ENCODE measurements around the gene CACTIN.

Gene CACTIN

DNA sequence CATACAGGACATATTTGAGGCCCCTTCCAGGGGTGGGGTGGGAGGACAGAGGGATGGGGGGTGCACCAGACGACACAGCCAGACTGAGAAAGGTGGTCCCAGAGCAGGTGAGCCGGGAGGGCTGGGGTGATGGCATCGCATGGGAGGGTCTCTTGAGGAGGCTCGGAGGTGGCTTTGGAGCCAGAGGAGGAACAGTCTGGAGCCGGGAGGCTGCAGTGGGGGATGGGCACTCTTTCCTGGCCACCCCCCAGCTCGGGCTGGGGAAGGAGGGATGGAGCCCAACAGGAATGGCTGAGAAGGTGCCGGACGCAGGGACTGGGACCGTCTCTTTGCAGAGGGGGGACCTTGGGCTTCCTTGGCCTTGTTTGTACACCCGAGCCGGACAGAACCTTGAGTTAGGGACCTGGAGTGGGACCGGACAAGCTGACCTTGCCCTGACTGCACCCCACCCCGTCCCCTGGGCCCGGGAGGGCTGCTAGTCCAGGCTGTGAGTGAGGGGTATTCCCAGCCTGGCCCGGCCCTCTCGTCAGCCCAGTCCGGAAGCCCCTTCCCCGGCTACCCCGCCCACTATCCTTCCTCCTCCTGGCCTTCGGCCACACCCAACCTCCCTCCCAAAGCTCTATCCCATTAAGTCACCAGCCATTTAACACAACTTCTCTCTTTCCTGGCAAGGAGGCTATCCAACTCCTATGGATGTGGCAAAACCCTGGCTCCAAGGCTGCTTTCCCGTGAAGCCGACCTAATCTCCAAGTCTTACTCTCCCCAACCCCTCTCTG lies 19.1 kb downstream of the CACTIN start:
- H3K27me3 Mint-ChIP-seq (ENCODE audit: low read depth, poor library complexity), result peaks cover 7% of the 10 kb centered on the region
- H3K4me3 Mint-ChIP-seq, result peak overlapping the region; percentile 70
- peaks cover 24% of the 10 kb centered on the region for H3K4me1 Mint-ChIP-seq
- no peaks in the 10 kb centered on the region for H3K9me3 Mint-ChIP-seq
- peaks cover 11% of the 10 kb centered on the region for H3K36me3 Mint-ChIP-seq (ENCODE audit: low read depth)
- TF ChIP-seq, protein P1, sequence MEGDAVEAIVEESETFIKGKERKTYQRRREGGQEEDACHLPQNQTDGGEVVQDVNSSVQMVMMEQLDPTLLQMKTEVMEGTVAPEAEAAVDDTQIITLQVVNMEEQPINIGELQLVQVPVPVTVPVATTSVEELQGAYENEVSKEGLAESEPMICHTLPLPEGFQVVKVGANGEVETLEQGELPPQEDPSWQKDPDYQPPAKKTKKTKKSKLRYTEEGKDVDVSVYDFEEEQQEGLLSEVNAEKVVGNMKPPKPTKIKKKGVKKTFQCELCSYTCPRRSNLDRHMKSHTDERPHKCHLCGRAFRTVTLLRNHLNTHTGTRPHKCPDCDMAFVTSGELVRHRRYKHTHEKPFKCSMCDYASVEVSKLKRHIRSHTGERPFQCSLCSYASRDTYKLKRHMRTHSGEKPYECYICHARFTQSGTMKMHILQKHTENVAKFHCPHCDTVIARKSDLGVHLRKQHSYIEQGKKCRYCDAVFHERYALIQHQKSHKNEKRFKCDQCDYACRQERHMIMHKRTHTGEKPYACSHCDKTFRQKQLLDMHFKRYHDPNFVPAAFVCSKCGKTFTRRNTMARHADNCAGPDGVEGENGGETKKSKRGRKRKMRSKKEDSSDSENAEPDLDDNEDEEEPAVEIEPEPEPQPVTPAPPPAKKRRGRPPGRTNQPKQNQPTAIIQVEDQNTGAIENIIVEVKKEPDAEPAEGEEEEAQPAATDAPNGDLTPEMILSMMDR (IDR thresholded peaks at IDR 0.05), result no peak
- H3K27ac Mint-ChIP-seq, result no peak overlapping the region
- no peak for DNase-seq

DNA sequence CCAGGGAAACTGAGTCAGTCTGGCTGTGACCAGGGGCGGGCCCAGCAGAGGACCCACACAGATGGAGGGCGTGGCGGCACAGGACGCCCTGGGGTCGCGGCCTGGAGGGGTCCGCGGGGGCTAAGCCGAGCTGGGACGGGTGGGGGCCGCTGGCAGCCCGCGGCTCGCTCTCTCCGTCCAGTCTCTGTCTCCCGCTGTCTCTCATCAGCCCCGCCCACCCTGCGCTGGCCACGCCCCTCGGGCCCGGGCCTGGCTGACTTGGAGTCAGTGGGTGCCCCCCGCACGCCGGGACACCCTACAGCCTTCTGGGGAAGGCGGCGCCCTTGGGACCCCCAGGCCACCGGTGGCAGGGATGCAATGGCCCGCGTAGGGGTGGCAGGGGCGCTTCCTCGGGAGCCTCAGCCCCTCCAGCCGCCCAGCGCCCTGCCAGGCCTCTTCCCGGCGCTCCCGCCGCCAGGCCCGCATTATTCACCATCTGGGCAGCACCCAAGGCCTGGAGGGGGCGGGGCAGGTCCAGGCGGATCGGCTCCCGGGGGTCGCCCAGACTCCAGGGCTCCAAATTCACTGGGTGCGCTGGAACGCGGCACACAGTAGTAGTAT lies 19.8 kb downstream of the CACTIN start, which contains the start of gene TBXA2R:
TSS of gene TBXA2R (minus strand) at position 186 of the 600 bp plus-strand sequence. CDS start 6,241 bp downstream, outside the sequence.
- H3K4me3 Mint-ChIP-seq, result peak within 1 kb of the TSS; percentile 70
- no peak within 1 kb of the TSS for H3K27ac Mint-ChIP-seq
- peak; percentile 85 for DNase-seq

DNA sequence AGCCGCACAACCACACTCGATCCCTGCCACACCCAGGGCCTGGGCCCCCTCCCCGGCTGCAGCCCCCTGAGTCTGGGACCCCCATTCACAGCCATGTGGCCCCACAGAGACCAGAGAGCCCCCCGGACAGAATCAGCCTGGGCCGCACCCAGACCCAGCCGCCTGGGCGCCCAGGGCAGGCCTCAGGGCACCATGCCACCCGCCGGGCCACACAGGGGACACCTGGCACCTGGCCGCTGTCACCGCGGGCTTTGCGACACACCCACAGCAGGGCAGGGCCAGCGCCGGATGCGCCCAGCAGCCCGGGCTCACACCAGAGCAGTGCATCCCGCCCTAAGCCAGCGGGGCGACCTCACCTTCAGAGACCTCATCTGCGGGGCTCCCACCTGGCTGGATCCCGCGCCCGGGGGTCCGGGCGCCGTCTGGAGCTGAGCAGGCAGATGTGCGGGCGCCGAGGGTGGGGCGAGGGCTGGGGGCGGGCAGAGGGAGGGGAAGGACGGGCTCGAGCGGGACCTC lies 20.4 kb downstream of the CACTIN start:
- DNase-seq, result no peak
- peaks cover 24% of the 10 kb centered on the region for H3K4me1 Mint-ChIP-seq
- no peaks in the 10 kb centered on the region for H3K9me3 Mint-ChIP-seq
- H3K36me3 Mint-ChIP-seq (ENCODE audit: low read depth), result peaks cover 5% of the 10 kb centered on the region
- no peak overlapping the region for H3K4me3 Mint-ChIP-seq
- H3K27ac Mint-ChIP-seq, result no peak overlapping the region
- TF ChIP-seq, protein P1 (IDR thresholded peaks at IDR 0.05), result no peak
- peaks cover 7% of the 10 kb centered on the region for H3K27me3 Mint-ChIP-seq (ENCODE audit: low read depth, poor library complexity)

More for the DNA sequence above, 19.8 kb downstream of the CACTIN start, which contains the start of gene TBXA2R:
- peaks cover 7% of the 10 kb centered on the region for H3K27me3 Mint-ChIP-seq (ENCODE audit: low read depth, poor library complexity)
- peaks cover 7% of the 10 kb centered on the region for H3K36me3 Mint-ChIP-seq (ENCODE audit: low read depth)
- no peaks in the 10 kb centered on the region for H3K9me3 Mint-ChIP-seq
- TF ChIP-seq, protein P1 (IDR thresholded peaks at IDR 0.05), result no peak
- H3K4me1 Mint-ChIP-seq, result peaks cover 24% of the 10 kb centered on the region

DNA sequence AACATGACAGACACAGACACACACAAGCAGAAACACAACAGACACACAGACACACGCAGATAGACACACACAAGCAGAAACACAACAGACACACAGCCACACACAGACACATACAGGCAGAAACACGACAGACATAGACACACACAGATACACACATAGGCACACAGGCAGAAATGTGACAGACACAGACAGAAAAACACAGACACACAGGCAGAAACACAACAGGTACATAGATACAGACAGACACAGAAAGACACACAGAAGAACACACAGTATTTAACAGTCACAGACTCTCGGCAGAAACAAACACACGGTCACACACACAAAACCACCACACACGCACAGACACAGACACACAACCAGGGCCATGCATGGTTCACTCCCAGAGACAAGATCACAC lies 20.8 kb downstream of the CACTIN start:
- TF ChIP-seq, protein P1 (IDR thresholded peaks at IDR 0.05), result no peak
- Mint-ChIP-seq H3K4me3 (no peak overlapping the region), H3K9me3 (no peaks in the 10 kb centered on the region), H3K36me3 (ENCODE audit: low read depth) (peaks cover 5% of the 10 kb centered on the region), H3K27ac (no peak overlapping the region), H3K27me3 (ENCODE audit: low read depth, poor library complexity) (peaks cover 7% of the 10 kb centered on the region), H3K4me1 (peaks cover 24% of the 10 kb centered on the region)
- DNase-seq, result no peak

DNA sequence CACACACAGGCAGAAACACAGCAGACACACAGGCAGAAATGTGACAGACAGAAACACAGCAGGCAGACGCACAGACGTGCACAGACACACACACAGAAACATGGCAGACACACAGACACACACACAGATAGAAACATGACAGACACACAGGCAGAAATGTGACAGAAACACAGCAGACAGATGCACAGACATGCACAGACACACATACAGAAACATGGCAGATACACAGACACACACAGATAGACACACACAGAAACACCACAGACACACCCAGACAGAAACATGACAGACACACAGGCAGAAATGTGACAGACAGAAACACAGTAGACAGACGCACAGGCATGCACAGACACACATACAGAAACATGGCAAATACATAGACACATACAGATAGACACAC lies 21.2 kb downstream of the CACTIN start:
- Mint-ChIP-seq H3K9me3 (no peaks in the 10 kb centered on the region), H3K27me3 (ENCODE audit: low read depth, poor library complexity) (peaks cover 7% of the 10 kb centered on the region), H3K4me1 (peaks cover 24% of the 10 kb centered on the region), H3K36me3 (ENCODE audit: low read depth) (peaks cover under 1% of the 10 kb centered on the region), H3K4me3 (no peak overlapping the region), H3K27ac (no peak overlapping the region)
- TF ChIP-seq, protein P1 (IDR thresholded peaks at IDR 0.05), result no peak
- no peak for DNase-seq

Measured in nephron progenitor cell (in vitro differentiated cells).